HG03442 (cell line): ENCODE results near the gene FAM20C.

Experiments used
- ATAC-seq: cut with Tn5 transposase; IDR thresholded peaks from one replicate; pipeline ENCODE4 v1.9.1; 2021; ENCODE audit warnings: mild to moderate bottlenecking, moderate library complexity; ENCODE audit not compliant: unreplicated experiment

Gene FAM20C

DNA sequence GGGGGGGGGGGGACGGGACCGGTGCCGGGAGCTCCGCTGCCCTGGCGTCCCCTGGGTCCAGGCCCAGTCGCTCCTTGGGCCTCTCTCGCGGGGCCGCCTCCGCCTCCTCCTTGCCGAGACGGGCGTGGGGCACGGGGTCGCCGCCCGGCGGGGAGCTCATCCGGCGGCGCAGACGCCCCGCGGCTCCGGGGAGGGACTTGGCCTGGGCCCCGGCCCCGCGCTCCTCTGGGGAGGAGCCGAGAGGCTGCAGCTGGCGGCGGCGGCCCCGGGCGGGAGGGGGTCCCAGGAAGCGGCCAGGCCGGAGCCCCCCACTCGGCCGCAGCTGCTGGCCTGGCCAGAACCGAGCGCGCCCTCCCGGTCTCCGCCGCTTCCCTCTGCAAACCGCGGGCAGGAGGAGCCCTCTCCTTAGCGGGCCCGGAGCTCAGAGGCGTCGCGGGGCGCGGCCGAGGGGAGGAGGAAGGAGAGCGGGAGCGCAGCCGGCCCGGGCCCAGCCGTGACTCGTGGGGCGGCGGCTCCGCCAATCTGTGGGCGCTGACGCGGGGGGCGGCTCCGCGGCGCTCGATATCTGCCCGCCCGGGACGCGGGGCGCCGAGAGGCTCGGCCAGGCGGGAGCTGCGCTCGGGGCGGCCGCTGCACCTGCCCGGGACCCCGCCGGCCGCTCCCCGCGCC is at the start of gene FAM20C:
FAM20C (plus strand) TSS at position 591 of the 669 bp plus-strand sequence. CDS start 629 bp downstream, outside the sequence.
- no peak for ATAC-seq

DNA sequence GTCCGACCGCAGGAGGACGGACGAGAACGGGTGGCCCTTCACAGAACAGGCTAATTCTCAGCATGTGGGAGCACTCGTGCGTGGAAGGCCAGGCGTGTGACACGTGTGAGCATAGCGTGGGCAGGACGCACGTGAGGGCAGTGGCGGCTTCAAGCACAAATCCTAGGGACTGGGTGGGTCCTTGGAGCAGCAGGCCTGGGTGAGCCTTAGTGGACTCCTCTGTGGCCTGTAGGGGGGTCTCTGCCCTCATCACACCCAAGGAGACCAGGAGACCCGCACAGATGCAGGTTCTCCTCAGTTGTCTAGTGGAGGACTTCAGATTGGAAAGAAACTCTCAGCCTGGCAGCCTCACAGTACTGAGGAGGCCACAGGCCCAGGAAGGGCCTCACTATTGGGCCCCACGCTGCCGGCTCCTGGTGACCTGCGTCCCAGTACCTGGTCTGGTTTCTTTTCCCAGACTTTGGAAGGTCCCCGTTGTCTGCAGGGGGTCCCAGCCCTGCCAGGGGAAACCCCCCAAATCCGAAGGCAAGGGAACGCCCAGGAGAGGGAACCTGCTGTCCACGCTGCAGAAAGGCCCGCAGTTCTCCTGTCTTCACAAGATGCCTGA is 49.1 kb upstream of the FAM20C start:
- ATAC-seq = no peak

DNA sequence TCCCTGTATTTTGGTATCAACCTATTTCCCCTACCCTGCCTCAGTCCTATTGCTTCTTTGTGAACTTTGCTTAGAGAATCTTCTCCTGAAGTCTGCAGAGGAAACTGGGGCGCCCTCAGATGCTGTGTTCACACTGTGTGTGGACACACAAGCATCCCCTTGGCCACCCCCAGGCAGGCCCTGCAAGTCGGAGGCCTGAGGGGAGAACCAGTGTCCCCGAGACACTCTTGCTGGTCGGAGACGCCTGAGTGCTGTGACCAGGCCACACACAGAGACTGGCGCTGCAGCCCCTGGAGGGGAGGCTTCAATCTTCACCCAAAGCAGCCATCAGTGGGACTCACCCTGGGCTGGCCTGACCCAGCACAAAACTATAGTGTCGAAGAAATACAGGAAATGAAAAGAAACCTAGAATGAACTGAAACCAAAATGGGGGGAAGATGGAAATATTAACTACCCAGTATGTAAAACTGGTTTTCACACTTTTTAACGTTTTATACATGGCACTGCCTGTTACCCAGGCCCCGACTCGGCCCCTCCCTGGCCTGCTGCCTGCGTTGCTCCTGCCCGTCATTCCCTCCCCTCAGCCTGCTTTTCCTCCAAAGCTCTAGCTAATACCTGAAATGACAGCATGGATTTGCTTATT is 48.4 kb upstream of the FAM20C start:
- no peak for ATAC-seq

DNA sequence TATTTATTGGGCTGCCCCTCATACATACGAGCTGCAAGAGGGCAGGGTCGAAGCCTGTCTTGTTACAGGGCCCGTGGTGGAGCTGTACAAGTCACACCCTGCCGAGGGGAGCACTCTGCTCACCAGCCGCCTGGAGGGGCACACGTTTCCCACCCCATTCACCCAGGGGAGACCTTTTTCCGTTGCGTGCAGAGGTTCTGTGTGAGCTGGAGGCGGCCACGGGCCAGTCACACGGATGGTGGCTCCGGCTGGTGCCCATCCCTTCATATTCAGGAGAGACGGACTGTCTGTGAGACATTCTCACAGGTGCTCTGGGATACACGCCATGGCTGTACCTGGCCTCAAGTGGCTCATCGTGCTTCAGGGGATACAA is 47.9 kb upstream of the FAM20C start:
- ATAC-seq = no peak

DNA sequence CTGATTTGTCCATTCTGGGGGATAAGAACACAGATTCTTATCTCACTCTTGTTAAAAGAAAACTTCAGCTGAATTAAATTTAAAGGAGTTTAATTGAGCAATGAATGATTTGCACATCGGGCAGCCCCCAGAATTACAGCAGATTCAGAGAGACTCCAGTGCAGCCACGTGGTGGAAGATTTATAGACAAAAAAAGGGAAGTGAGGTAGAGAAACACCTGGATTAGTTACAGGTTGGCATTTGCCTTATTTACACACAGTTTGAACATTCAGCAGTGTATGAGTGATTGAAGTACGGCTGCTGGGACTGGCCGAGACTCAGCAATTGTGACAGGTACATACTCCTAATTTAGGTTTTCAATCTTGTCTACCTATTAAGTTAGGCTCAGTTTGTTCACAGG is 46.5 kb upstream of the FAM20C start:
- ATAC-seq = no peak

DNA sequence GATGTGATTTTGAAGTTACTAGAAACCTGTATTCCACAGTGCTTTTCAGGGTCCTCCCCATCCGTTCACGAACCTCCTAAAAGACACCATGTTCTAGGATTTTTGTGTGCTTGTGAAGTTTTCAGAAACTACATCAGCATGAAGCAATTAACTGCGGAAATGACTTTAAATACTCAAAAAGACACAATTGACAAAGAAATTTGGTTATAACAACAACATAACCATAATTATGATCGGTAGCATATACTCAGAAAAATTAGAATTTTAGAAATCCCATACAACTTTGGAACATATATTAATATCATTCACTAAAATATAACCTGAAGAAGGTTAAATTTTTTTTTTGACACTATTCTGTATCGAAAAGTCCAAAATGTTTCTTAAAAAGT is 43.8 kb upstream of the FAM20C start:
- ATAC-seq = no peak

DNA sequence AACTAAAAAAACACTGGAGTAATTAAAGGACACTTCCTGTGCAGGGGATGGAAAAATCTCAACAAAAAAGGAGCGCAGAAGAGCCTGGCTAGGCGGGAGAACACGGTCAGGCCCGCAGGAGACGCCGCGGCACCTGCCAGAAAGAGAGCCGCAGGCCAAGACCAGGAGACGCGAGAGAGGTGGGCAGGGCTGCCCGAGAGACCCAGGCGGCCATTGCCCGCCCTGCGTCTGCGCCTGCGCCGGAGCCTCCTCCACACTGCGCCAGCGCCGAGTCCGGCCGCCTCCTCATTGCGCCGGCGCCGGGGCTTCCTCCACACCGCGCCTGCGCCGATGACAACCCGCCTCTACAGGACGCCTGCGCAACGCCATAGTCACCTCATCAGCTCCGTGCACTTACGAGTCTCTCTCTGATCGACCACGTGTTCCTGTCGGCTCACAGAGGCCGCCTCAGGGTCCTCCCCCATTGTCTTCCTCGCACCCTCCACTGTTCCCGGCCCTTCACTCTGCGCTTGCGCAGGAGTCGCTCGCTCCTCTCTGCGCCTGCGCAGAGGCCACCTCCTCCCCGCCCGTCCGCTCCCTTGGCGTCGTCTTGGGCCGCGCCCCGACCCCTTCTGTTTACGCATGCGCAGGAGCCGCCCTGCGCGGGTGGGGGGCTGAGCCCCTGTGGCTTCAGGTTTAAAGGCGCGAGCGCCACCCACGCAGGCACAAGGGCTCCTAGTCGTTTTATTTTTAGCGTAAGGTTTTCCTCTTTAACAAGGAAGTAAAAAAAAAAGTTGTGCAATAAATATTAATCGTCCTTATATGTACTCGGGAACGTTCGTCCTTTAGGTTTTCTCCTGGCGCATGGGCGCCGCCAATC is 43.2 kb upstream of the FAM20C start:
- peak; percentile 98 for ATAC-seq

DNA sequence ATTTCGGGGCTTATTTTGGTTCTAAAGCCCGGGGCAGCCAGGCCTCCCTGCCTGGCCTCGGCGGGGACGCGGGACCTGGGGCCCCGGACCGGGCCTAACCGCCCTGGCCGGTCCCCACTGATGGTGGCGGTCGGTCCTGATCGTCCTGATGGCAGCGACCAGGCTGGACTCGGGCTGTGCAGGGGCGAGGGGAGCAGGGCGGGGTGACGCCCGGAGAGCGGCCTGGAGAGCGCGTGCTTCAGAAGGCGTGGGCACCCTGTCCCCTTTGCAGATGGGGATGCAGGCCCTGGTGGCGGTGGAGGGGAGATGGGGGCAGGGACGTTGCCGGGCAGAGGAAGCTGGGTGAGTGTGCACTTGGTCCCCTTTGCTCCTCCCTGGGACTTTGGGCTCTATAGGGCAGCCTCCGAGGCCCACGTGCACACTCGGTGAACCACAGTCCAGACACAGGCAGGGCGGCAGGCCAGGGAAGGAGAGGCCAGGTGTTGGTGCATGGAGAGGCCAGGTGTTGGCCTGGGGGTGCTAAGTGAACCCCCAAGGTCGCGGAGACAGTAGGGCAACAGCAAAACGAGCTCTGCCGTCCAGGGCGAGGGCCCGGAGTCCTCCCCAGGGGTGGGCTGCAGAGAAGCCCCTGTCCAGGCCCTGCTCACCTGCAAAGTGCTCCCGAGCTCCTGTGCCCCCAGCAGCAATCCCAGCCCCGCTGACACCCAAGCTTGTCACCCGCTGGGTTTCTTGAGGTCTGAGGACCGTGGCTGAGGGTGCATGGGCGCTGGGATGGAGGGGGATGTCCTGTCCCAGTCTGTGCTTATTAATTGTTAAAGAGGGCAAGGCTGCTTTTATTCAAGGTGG is 42.4 kb upstream of the FAM20C start:
- no peak for ATAC-seq

DNA sequence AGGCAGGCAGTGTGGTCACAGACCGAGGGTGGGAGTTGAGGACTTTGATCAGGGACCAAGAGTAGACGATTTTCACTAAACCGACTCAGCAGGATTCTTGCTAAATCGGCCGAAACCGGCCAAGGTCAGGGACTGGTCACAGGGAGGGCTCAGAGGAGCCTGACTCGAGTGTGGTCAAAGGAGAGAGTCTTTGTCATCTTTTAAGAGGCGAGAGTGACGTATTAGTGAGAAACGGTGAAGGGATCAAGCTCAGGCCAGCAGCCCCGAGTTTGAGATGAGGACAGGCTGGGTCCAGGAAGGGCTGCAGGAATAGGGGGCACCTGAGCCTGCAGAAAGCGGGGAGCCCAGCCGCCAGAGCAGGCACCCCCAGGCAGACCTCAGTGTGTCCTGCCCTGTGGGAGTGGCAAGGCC is 41.6 kb upstream of the FAM20C start:
- ATAC-seq = no peak

DNA sequence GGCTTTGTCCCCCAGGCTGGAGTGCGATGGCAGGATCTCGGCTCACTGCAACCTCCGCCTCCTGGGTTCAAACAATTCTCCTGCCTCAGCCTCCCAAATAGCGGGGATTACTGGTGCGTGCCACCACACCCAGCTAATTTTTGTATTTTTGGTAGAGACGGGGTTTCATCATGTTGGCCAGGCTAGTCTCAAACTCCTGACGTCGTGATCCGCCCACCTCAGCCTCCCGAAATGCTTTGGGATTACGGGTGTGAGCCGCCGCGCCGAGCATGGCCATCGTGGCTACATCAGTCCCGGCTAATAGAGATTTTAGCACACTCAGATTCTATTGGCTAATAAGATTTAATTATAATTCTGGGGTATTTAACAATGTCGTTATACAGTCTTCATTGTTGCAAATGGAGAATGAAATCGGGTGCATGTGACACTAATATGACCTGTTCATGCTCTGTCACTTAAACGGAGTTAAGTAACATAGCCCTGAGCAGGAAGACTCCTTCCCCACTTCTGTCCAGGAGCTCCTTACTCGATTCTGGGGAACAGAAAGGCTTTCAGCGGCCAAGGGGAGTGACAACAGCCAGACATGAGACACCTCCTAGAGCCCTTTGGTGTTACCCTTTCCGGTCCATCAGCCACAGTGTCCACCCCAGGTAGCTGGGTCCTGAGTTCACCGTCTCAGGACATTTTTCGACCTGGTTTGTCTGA is 40.9 kb upstream of the FAM20C start:
- ATAC-seq = no peak

DNA sequence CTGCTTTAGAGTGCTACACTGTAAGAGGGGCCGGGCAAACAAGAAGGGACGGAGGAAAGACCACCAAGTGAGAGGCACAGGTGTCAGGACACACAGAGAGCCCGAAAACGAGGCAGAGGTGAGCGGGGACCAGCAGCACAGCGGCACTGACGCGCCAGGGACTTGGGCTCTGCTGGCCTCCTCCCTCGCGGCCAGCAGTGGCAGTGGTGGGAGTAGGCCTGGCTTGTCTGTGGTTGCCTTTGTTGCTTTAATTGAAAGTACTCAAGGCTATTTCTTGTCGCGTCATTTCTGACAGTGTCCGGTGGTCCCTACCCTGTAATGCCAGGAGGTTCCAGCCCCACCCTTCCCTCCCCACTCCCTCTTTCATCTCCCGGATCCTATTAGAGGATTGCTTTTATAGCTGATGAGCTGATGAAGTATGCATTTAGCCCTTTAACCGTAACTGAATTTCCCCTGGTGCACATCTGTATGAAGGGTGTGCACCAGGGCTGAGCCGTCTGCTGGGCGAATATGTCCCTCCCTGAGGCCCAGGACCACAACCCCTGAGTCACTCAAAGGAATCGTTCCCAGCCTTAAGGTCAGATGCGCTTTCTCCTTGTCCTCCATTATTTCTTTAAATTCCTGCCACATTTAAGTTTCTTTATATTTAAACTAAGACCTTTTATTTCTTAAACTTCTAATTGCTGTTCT is 39.5 kb upstream of the FAM20C start:
- ATAC-seq = no peak

DNA sequence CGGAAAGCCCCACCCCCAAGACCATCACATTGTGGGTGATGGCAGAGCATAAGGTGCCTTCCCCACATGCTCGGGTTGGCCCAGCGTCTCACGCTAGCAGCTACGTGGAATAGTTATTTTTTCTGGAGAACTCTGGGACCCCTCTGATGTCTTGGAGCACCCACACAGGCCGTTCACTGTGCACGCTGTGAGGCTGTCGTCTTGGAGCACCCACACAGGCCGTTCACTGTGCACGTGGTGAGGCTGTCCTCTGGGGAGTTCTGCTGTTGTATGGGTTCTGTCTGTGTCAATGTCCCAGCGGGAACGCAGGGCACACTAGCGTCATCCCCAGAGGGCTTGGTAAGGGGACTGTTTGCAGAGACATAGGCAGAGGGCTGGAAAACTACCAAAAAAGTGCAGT is 38.8 kb upstream of the FAM20C start:
- no peak for ATAC-seq

DNA sequence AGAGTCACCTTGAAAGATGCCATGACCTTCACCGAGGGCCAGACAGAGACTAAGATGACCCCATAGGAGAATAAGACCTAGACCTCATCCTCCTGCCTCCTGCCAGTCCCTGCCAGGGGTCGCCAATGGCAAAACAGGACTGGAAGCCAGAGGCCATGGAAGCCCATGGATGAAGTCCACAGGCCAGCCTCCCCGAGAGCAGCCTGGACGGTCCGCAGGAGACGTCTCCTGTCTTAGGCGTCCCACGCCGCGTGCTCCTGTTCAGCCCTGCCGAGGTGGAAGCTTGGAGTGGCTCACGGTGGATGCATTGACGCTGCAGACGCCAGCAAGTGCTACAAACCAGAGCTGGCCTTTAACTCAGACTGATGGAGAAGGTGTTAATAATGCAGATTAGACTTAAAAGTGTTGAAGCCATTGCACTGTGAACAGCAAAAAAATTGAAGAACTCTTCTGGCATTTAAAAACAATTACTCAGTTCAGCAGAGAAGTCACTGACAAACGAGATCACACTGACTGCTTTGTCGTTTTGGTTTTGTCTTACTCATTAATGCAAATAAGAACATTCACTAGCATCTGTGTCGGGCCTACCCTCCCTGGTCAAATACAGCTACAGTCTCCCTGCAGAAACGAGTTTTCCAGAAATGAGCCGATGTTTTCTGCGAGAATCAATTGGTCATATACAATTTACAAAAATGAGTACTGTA is 38.1 kb upstream of the FAM20C start:
- ATAC-seq = no peak

DNA sequence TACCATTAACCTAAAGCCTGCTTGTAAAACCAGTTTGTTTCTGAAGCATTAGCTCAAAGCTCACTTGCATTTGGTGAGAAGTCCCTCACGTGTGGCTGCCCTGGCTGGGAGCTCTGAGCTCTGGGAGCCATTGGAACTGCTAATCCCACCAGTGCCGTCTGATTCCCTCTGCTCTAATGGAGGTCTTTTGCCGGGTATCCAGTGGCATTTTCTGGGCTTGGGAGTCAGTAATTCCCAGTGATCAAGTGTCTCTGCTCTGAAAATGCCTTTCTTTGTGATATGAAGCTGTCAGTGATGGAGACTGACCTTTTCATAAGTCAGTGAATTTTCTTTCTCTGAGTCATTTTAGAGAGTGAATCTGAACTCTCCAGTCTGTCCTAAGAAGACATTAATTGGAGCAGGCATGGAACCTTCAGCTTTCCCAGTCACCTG is 36.9 kb upstream of the FAM20C start:
- ATAC-seq = no peak

DNA sequence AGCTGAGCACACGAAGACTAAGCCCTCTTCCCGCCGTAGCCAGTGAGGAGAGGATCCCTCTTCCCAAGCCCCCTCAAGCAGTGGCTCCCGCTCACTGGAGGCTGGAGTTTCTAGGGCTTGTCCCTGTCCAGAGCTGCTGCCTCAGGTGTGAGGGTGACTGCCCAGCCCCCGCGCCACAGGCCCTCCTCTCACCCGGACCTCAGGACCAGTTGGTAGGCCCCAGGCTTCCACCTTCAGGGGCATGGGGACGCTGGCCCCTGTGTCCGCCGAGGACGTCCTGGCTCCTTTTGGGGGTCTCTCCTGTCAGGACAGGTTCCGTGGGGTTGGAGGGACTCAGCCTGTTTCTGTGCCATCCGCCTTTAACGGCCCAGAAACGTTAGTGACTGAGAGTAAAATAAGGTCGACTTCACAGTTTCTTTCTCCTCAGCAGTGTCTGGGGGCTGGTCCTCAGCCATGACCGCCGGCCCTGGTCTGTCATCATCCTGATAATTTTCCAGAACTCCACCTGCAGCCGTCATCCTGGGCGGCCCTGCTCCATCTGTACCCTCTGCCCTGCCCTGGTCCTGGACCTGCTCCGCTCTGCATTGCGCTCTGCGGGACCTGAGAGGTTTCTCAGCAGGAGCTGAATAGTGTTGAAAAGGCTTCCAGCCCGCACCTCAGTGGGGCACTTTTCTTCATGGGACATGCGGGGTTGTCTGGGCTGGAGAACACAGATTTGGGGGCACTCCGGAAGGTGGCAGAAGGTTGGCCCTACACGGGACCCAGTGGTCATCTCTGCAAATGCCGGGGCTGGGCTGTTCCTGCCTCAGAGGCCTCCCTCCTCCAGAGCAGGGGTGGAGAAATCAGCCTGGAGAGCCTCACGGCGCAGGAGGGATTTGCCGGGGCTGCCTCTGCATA is 36.0 kb upstream of the FAM20C start:
- ATAC-seq = no peak

DNA sequence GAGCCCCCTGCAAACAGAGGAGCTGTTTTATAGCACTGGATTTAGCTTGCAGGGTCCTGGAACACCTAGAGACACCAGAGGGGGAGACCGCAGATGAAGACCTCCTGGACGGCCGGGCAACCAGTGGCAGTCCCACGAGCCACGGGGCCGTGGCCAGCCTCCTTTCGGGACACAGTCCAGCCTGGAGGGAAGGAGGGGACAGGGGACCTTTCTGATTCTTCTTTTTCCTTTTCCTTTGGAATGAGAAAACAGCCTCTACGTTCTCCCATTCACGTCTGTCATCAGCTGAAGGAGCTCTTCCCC is 35.4 kb upstream of the FAM20C start:
- ATAC-seq = no peak

DNA sequence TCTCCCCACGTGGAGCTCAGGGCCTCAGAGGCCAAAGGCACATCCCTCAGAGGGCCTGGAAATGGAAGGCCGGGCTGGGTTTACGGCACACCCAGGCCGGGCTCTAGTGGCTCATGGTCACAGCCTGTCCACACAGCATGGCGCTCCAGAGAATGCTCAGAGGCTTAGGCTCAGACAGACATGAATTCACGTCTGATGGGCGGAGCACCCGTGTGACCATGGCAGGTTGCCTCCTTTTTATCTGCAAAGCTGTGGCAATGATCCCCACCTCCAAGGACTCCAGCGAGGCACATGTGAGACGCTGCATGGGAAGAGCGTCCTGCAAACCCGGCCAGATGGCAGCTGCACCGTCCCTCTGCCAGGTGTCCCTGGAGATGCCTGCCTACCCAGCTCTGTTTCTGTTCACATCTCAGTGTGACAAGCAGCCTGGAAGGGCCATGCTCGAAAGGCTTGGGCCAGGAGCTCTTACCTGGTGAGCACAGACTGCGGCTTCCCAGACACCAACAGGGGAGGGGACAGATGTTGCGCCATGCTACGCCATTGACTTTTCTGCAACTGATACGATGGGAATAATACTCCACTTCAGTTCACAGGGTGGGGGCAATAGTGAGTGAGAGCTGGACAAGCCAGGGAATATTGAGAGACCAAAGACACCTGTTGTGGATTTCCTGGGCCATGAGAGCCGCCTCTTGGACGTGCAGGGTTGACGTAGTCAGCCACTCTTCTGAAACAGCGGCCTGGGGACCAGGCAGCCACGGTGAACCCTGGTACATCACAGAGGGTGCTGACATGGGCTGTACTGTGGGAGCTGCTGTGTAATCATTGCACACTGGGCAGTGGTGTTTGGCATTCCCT is 34.4 kb upstream of the FAM20C start:
- no peak for ATAC-seq
